KMS-11 (cell line): Measurements from ENCODE around the gene EFCAB11.
A peak's percentile ranks its signal among the peaks of the same experiment; 100 is the strongest.

ENCODE experiments used
- H2AFZ ChIP-seq: fragments of 200-600 bp; sonication (generic); 2 replicates; pipeline ENCODE4 v1.6.1; 2016; ENCODE audit warnings: antibody characterized with exemption, mixed run types, low read depth
- H3K27ac ChIP-seq: fragments of 200-600 bp; sonication (generic); 2 replicates; pipeline ENCODE4 v1.6.1; 2016; ENCODE audit warnings: mild to moderate bottlenecking, mixed run types
- H3K27me3 ChIP-seq: fragments of 200-600 bp; sonication (generic); 2 replicates; pipeline ENCODE4 v1.6.1; 2017; ENCODE audit warnings: mild to moderate bottlenecking, low read depth, mixed run types, moderate library complexity; ENCODE audit not compliant: insufficient read depth
- H3K36me3 ChIP-seq: fragments of 200-600 bp; sonication (generic); 2 replicates; pipeline ENCODE4 v1.6.1; 2017; ENCODE audit warnings: mild to moderate bottlenecking, mixed run types; ENCODE audit not compliant: insufficient read depth
- H3K4me1 ChIP-seq: fragments of 200-600 bp; sonication (generic); 2 replicates; pipeline ENCODE4 v1.6.1; 2016; ENCODE audit warnings: mild to moderate bottlenecking, low read depth, mixed run types; ENCODE audit not compliant: poor library complexity, severe bottlenecking
- H3K4me2 ChIP-seq: fragments of 200-600 bp; sonication (generic); 2 replicates; pipeline ENCODE4 v1.7.0; 2016; ENCODE audit warnings: mild to moderate bottlenecking, mixed run types
- H3K4me3 ChIP-seq: fragments of 200-600 bp; sonication (generic); IDR thresholded peaks from 2 replicates; pipeline ENCODE4 v1.6.1; 2017; ENCODE audit warnings: low read depth, low read length, mixed read lengths; ENCODE audit not compliant: insufficient read depth
- H3K79me2 ChIP-seq: fragments of 200-600 bp; sonication (generic); 2 replicates; pipeline ENCODE4 v1.6.1; 2016; ENCODE audit warnings: low read depth, mixed run types; ENCODE audit not compliant: insufficient read depth
- H3K9ac ChIP-seq: fragments of 200-600 bp; sonication (generic); 2 replicates; pipeline ENCODE4 v1.6.1; 2016; ENCODE audit warnings: mild to moderate bottlenecking, mixed run types
- H4K20me1 ChIP-seq: fragments of 200-600 bp; sonication (generic); 2 replicates; pipeline ENCODE4 v1.6.1; 2016; ENCODE audit warnings: mild to moderate bottlenecking, mixed run types; ENCODE audit not compliant: insufficient read depth
- CTCF ChIP-seq: fragments of 200-600 bp; sonication (generic); conservative IDR thresholded peaks from 2 replicates; pipeline ENCODE4 v1.6.1; 2017; ENCODE audit warnings: low read depth, mild to moderate bottlenecking, antibody characterized with exemption, low read length, moderate library complexity, mixed read lengths

Gene EFCAB11

GRCh38 chr14:89963288-89963978, 8.9 kb upstream of the EFCAB11 start:
- Histone ChIP-seq H3K36me3 (no peaks in the 10 kb centered on the region), H3K4me2 (no peak overlapping the region), H3K4me3 (no peak overlapping the region), H3K79me2 (no peaks in the 10 kb centered on the region), H3K27me3 (no peaks in the 10 kb centered on the region), H4K20me1 (no peaks in the 10 kb centered on the region), H2AFZ (no peak overlapping the region), H3K9ac (no peak overlapping the region), H3K27ac (no peak overlapping the region), H3K4me1 (peaks cover 27% of the 10 kb centered on the region)
- no peak for TF ChIP-seq CTCF

DNA sequence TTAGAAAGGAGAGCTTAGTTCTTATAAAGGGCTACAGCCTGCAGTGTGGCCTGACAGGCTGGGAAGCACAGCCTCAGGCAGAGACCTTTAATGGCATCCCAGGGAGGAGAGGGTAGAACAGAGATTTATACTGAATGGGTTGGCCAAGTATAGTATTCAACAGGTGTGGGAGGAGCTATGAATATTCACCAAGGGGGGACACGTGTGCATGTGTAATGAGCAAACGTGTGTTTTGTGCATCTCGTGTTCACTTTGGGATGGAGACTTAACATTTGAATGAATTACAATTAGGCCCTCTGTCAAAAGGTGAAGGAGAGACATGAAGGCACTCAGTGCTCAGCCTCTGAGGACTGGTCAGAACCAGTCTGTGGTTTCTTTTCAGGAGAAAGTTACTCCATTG, 6.4 kb upstream of the EFCAB11 start:
- Histone ChIP-seq H3K4me2 (no peak overlapping the region), H3K36me3 (no peaks in the 10 kb centered on the region)

DNA sequence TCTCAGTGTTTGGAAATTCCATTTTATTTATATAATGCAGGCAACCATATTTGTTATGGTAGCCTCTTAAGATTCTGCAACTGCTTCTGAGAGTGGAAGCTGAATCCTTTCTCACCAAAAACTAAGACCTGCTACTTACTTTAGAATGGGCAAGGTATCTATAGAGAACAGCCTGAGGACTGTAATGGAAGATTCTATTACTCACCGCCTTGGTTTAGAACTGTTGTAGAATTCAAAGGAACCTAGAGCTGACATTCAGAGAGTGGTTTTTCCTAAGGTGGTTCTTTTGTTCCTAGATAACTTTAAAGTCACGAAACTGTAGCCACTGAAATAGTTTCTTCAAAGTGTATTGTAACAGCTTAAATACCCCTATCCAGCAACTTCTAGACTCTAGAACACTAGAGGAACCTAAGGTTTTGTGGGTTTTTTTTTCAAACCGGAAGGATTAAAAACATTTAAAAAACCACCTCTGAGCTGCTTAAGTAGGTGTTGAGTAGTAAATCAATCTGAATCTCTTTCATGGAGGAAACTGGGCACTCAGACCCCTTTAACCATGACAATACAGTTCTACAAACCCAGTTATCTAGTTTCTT, 5.4 kb upstream of the EFCAB11 start:
- Histone ChIP-seq H3K4me1 (peaks cover 35% of the 10 kb centered on the region), H3K4me3 (no peak overlapping the region), H2AFZ (no peak overlapping the region), H3K27ac (peak overlapping the region; percentile 45), H3K79me2 (peaks cover 11% of the 10 kb centered on the region), H3K9ac (no peak overlapping the region), H3K36me3 (no peaks in the 10 kb centered on the region), H3K27me3 (no peaks in the 10 kb centered on the region), H3K4me2 (peak overlapping the region; percentile 36; the same call in 1 of the 2 replicates), H4K20me1 (no peaks in the 10 kb centered on the region)
- TF ChIP-seq CTCF = no peak

More for the DNA sequence above, 6.4 kb upstream of the EFCAB11 start:
- Histone ChIP-seq H3K4me1 (peaks cover 35% of the 10 kb centered on the region), H3K27me3 (no peaks in the 10 kb centered on the region), H4K20me1 (no peaks in the 10 kb centered on the region), H2AFZ (no peak overlapping the region), H3K4me3 (no peak overlapping the region), H3K27ac (no peak overlapping the region), H3K79me2 (peaks cover 11% of the 10 kb centered on the region), H3K9ac (no peak overlapping the region)
- no peak for TF ChIP-seq CTCF

- Histone ChIP-seq H2AFZ (no peak overlapping the region), H3K79me2 (peaks cover 11% of the 10 kb centered on the region), H3K4me2 (peak overlapping the region; percentile 36; the same call in 1 of the 2 replicates), H4K20me1 (no peaks in the 10 kb centered on the region), H3K4me3 (no peak overlapping the region), H3K27ac (peak overlapping the region; percentile 45; the same call in 1 of the 2 replicates), H3K4me1 (peaks cover 35% of the 10 kb centered on the region), H3K9ac (no peak overlapping the region), H3K27me3 (no peaks in the 10 kb centered on the region), H3K36me3 (no peaks in the 10 kb centered on the region)
- no peak for TF ChIP-seq CTCF
Measured at GRCh38 chr14:89958966-89959365, 4.4 kb upstream of the EFCAB11 start.
